GM12878 (cell line): ENCODE data around the gene PEMT. TPM values are rescaled to one million over a fixed set of nuclear protein-coding genes. Genes with fewer than 3 reads are reported as not detected.

Experiments
- ATAC-seq: fragments of 200-7000 bp; cut with Tn5 transposase; 3 replicates; pipeline ENCODE4 v1.9.1; 2020; ENCODE audit warnings: mild to moderate bottlenecking, moderate library complexity
- BruUV-seq: library from RNA; stranded (reverse); fragments of 400-500 nt; replicated peaks from 2 replicates; lab custom pipeline; 2021; lab: Mats Ljungman, UMichigan
- CTCF ChIA-PET: fragments of 300-600 bp; sonication (Branson Sonifier 250); formaldehyde crosslinking; extraction: SDS; loops from one replicate; lab custom pipeline; 2021; ENCODE audit warnings: inconsistent platforms; lab: Yijun Ruan, JAX
- POLR2A ChIA-PET: fragments of 350-600 bp; formaldehyde crosslinking; extraction: SDS; loops from one replicate; lab custom pipeline; 2021; ENCODE audit warnings: inconsistent platforms; lab: Charles Lee
- RAD21 ChIA-PET: fragments of 300-600 bp; sonication (Branson Sonifier 250); formaldehyde crosslinking; loops from one replicate; lab custom pipeline; 2023; ENCODE audit warnings: antibody characterized with exemption; ENCODE audit not compliant: unreplicated experiment; lab: Charles Lee
- SMC1A ChIA-PET: fragments of 300-600 bp; sonication (Branson Sonifier 250); formaldehyde crosslinking; loops from one replicate; lab custom pipeline; 2023; ENCODE audit not compliant: unreplicated experiment, uncharacterized antibody; lab: Charles Lee
- DNase-seq: peaks from one replicate; pipeline ENCODE4 v3.0.0-alpha.2; 2011; ENCODE audit warnings: low read depth, low spot score
- FAIRE-seq: peaks from 3 replicates; lab custom pipeline; 2011; peaks lifted over from hg19 to GRCh38; lab: Jason Lieb, UNC
- H2AFZ ChIP-seq: 2 replicates; pipeline ENCODE4 v1.6.0; 2011; ENCODE audit warnings: low read depth, low read length, control low read depth; ENCODE audit not compliant: control insufficient read depth
- H3K27ac ChIP-seq: 2 replicates; pipeline ENCODE4 v1.5.1; 2011; ENCODE audit warnings: control low read depth; ENCODE audit not compliant: control insufficient read depth, insufficient read depth
- H3K27me3 ChIP-seq, 2 experiments: replicated peaks in 1 of 2; 2 replicates each; pipeline versions ENCODE4 v1.6.0 to v1.6.1; 2011; ENCODE audit warnings: low read length in 1 of 2; ENCODE audit not compliant: control insufficient read depth in 2 of 2, insufficient read depth in 2 of 2
- H3K36me3 ChIP-seq, 2 experiments: 2 replicates each; pipeline ENCODE4 v1.5.1; 2011; ENCODE audit warnings: low read length in 1 of 2; ENCODE audit not compliant: control insufficient read depth in 2 of 2, insufficient read depth in 2 of 2
- H3K4me1 ChIP-seq: 2 replicates; pipeline ENCODE4 v1.6.1; 2011; ENCODE audit warnings: mild to moderate bottlenecking, low read length, moderate library complexity, mixed read lengths; ENCODE audit not compliant: control insufficient read depth, insufficient read depth
- H3K4me2 ChIP-seq: 2 replicates; pipeline ENCODE4 v1.6.0; 2011; ENCODE audit warnings: control low read depth; ENCODE audit not compliant: control insufficient read depth, insufficient read depth
- H3K4me3 ChIP-seq: fragments of 200-600 bp; sonication (generic); 2 replicates; pipeline ENCODE4 v1.5.1; 2016
- H3K79me2 ChIP-seq: 2 replicates; pipeline ENCODE4 v1.6.0; 2011; ENCODE audit warnings: low read length; ENCODE audit not compliant: control insufficient read depth, insufficient read depth
- H3K9ac ChIP-seq: 2 replicates; pipeline ENCODE4 v1.8.0; 2011; ENCODE audit warnings: low read length, control low read depth, mixed read lengths; ENCODE audit not compliant: control insufficient read depth, insufficient read depth
- H3K9me3 ChIP-seq: replicated peaks from 3 replicates; pipeline ENCODE4 v1.5.1; 2011; ENCODE audit warnings: mild to moderate bottlenecking, low read length; ENCODE audit not compliant: control insufficient read depth, insufficient read depth
- H4K20me1 ChIP-seq: 2 replicates; pipeline ENCODE4 v1.6.0; 2011; ENCODE audit not compliant: control insufficient read depth, insufficient read depth
- ELK1 ChIP-seq: IDR thresholded peaks from 2 replicates; pipeline ENCODE4 v1.6.1; 2012; ENCODE audit warnings: low read depth, low read length, improper control_type of control experiment
- ESRRA ChIP-seq: IDR thresholded peaks from 2 replicates; pipeline ENCODE4 v1.6.1; 2012; ENCODE audit warnings: mild to moderate bottlenecking, low read length, improper control_type of control experiment
- FOXM1 ChIP-seq: IDR thresholded peaks from 2 replicates; pipeline ENCODE4 v1.6.1; 2012; ENCODE audit warnings: low read depth, mild to moderate bottlenecking, inconsistent platforms, low read length, moderate library complexity
- MTA2 ChIP-seq: fragments of 450-650 bp; IDR thresholded peaks from 2 replicates; pipeline ENCODE4 v1.6.1; 2016; ENCODE audit warnings: low read depth, mild to moderate bottlenecking, moderate library complexity
- PAX5 ChIP-seq: IDR thresholded peaks from 2 replicates; pipeline ENCODE4 v1.6.1; 2011; ENCODE audit warnings: low read depth, low read length, borderline replicate concordance
- PAX8 ChIP-seq: fragments of 450-650 bp; IDR thresholded peaks from 2 replicates; pipeline ENCODE4 v1.6.1; 2017; ENCODE audit warnings: mild to moderate bottlenecking, moderate library complexity
- SIX5 ChIP-seq: IDR thresholded peaks from 2 replicates; pipeline ENCODE4 v1.6.1; 2011; ENCODE audit warnings: mild to moderate bottlenecking, low read depth, low read length, moderate library complexity; ENCODE audit not compliant: severe bottlenecking
- YY1 ChIP-seq: IDR thresholded peaks from 2 replicates; pipeline ENCODE4 v1.6.1; 2011; ENCODE audit warnings: low read depth, mild to moderate bottlenecking, low read length
- ZBTB40 ChIP-seq: fragments of 450-650 bp; IDR thresholded peaks from 2 replicates; pipeline ENCODE4 v1.6.1; 2016; ENCODE audit warnings: mild to moderate bottlenecking, moderate library complexity, borderline replicate concordance
- ZNF592 ChIP-seq: fragments of 450-650 bp; IDR thresholded peaks from 2 replicates; pipeline ENCODE4 v1.6.1; 2017; ENCODE audit warnings: mild to moderate bottlenecking, moderate library complexity
- ZNF622 ChIP-seq: fragments of 450-650 bp; IDR thresholded peaks from 2 replicates; pipeline ENCODE4 v1.6.1; 2017; ENCODE audit warnings: mild to moderate bottlenecking, inconsistent platforms
- WGBS: methylation state at CpG from one replicate; pipeline ENCODE4 v1.1.6; 2016; ENCODE audit warnings: low lambda C conversion rate; ENCODE audit not compliant: insufficient replicate concordance, insufficient coverage; ENCODE audit errors: missing lambda C conversion rate; 5-methylcytosine and 5-hydroxymethylcytosine counted together
- in situ Hi-C: fragments of 300-500 bp; cut with MboI; formaldehyde crosslinking; loops from 9 replicates; pipeline ENCODE4 v1.14.3; 2018; ENCODE audit warnings: mixed read lengths
- intact Hi-C: fragments of 100-400 bp; cut with micrococcal nuclease; formaldehyde crosslinking; loops from one replicate; pipeline ENCODE4 v1.14.2; 2022; ENCODE audit not compliant: unreplicated experiment
- polyA plus RNA-seq, 11 experiments: library from polyadenylated mRNA; depleted of rRNA in 4 of 11; unstranded in 6 of 11; stranded (reverse) in 5 of 11; fragments of >200 nt; fragmentation: Nextera tagmentation in 4 of 11; fragmentation: Illumina TruSeq in 1 of 11; extraction: Ambion mirVana in 4 of 11; extraction: Trizol in 1 of 11; gene quantifications; 1 replicate in 1 of 11; 2 replicates in 10 of 11; pipeline versions ENCODE4 v1.2.1 to v1.2.3, GENCODE V29; 2011 to 2016; ENCODE audit warnings: inconsistent platforms in 2 of 11, missing spikeins in 2 of 11, low read depth in 1 of 11
- total RNA-seq, 4 experiments: library from RNA; depleted of rRNA in 3 of 4; stranded (reverse); fragments of >200 nt in 3 of 4; fragmentation: Illumina TruSeq in 1 of 4; extraction: Trizol in 1 of 4; gene quantifications; 2 replicates each; pipeline versions ENCODE4 v1.2.1 to v1.2.3, GENCODE V29; 2013 to 2021
- TF ChIP-seq, protein P1 (sequence below): fragments of 450-650 bp; IDR thresholded peaks from 2 replicates; pipeline ENCODE4 v1.6.1; 2017; ENCODE audit warnings: mild to moderate bottlenecking, low read depth, inconsistent platforms; ENCODE audit not compliant: poor library complexity, severe bottlenecking

Gene PEMT
- total and polyA plus RNA-seq, 10 of the 15 experiments (the other 5 are each of a cell fraction or from before 2014, with no cell fraction given), result 2.8 to 44.7 (median 25.4) TPM

- Histone ChIP-seq H3K27me3 (no peaks in the 10 kb centered on the region; a peak in 1 of 4 replicates), H2AFZ (no peak overlapping the region), H3K79me2 (no peaks in the 10 kb centered on the region), H3K9ac (no peak overlapping the region), H3K27ac (no peak overlapping the region), H3K4me1 (no peaks in the 10 kb centered on the region), H4K20me1 (no peaks in the 10 kb centered on the region; the same call in 1 of the 2 replicates), H3K9me3 (no peaks in the 10 kb centered on the region), H3K4me2 (no peak overlapping the region), H3K4me3 (no peak overlapping the region), H3K36me3 (no peaks in the 10 kb centered on the region)
- ATAC-seq (no peak), FAIRE-seq (no peak), DNase-seq (no peak)
- BruUV-seq, result no TSS peak
- 65% methylated on average over 3 of the region's 3 CpGs for WGBS
- RAD21 ChIA-PET, result no interaction called here
- CTCF ChIA-PET, result no interaction called here
- in situ Hi-C loops, result no loop called here
- SMC1A ChIA-PET, result no interaction called here
- POLR2A ChIA-PET, result no interaction called here
- intact Hi-C loops, result no loop called here
- TF ChIP-seq MTA2 (no peak), PAX5 (no peak), FOXM1 (no peak), ELK1 (no peak), YY1 (no peak), PAX8 (no peak), ESRRA (no peak), ZNF622 (no peak), ZBTB40 (no peak), SIX5 (no peak), ZNF592 (no peak)
- TF ChIP-seq, protein P1, sequence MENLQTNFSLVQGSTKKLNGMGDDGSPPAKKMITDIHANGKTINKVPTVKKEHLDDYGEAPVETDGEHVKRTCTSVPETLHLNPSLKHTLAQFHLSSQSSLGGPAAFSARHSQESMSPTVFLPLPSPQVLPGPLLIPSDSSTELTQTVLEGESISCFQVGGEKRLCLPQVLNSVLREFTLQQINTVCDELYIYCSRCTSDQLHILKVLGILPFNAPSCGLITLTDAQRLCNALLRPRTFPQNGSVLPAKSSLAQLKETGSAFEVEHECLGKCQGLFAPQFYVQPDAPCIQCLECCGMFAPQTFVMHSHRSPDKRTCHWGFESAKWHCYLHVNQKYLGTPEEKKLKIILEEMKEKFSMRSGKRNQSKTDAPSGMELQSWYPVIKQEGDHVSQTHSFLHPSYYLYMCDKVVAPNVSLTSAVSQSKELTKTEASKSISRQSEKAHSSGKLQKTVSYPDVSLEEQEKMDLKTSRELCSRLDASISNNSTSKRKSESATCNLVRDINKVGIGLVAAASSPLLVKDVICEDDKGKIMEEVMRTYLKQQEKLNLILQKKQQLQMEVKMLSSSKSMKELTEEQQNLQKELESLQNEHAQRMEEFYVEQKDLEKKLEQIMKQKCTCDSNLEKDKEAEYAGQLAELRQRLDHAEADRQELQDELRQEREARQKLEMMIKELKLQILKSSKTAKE, result no peak
Measured at GRCh38 chr17:17533901-17534441, 57.5 kb downstream of the PEMT start.
